Esophagus squamous epithelium (tissue), 5 donors: ENCODE data around the gene PLCZ1. TPM values are rescaled to one million over a fixed set of nuclear protein-coding genes. Genes with fewer than 3 reads are reported as not detected.
"Not testable (repeated sequence)": the region's sequence is repeated elsewhere in the genome, so short reads cannot be mapped to it uniquely, and the experiment has no call there.

Experiments used
- DNase-seq: peaks from one replicate; lab custom pipeline; 2025; lab: John Stamatoyannopoulos, UW
- H3K27ac ChIP-seq, 4 donors: fragments of 200-600 bp; sonication (generic); one replicate each; pipeline ENCODE4 v1.5.1; 2016 to 2019; ENCODE audit warnings: mild to moderate bottlenecking in 1 of 4
- H3K27me3 ChIP-seq, 4 donors: fragments of 200-600 bp; sonication (generic); 1 replicate in 3 of 4; 2 replicates in 1 of 4; pipeline versions ENCODE4 v1.5.1 to v1.6.0; 2017 to 2021; ENCODE audit warnings: antibody characterized with exemption in 1 of 4
- H3K36me3 ChIP-seq, 3 donors: fragments of 200-600 bp; sonication (generic); one replicate each; pipeline ENCODE4 v1.5.1; 2016 to 2019
- H3K4me1 ChIP-seq, 3 donors: fragments of 200-600 bp; sonication (generic); one replicate each; pipeline ENCODE4 v1.5.1; 2017 to 2019
- H3K4me3 ChIP-seq, 4 donors: fragments of 200-600 bp; sonication (generic); 1 replicate in 3 of 4; 2 replicates in 1 of 4; pipeline ENCODE4 v1.5.1; 2016 to 2019; ENCODE audit warnings: mild to moderate bottlenecking in 2 of 4, moderate library complexity in 1 of 4
- H3K9me3 ChIP-seq, 3 donors: fragments of 200-600 bp; sonication (generic); one replicate each; pipeline ENCODE4 v1.5.1; 2016 to 2019
- CTCF ChIP-seq, 6 experiments: fragments of 450-650 bp in 4 of 6; fragments of 200-600 bp in 2 of 6; sonication (generic) in 2 of 6; IDR thresholded peaks; one replicate each; pipeline ENCODE4 v1.5.1; 2016 to 2019; ENCODE audit warnings: antibody characterized with exemption in 6 of 6, mild to moderate bottlenecking in 4 of 6, moderate library complexity in 4 of 6
- POLR2A ChIP-seq, 4 donors: fragments of 450-650 bp; IDR thresholded peaks; one replicate each; pipeline ENCODE4 v1.6.1; 2017; ENCODE audit warnings: antibody characterized with exemption in 4 of 4, mild to moderate bottlenecking in 4 of 4, moderate library complexity in 3 of 4
- WGBS, 2 donors: methylation state at CpG; one replicate each; pipeline ENCODE4 v1.1.5; 2018; 5-methylcytosine and 5-hydroxymethylcytosine counted together
- intact Hi-C: fragments of 100-400 bp; cut with DNase I; formaldehyde crosslinking; loops from one replicate; pipeline ENCODE4 v1.15.0; 2022
- total RNA-seq, 4 donors: library from RNA; depleted of rRNA; stranded (reverse); fragments of >200 nt; gene quantifications; one replicate each; pipeline ENCODE4 v1.1.0, GENCODE V29; 2016
- donor health status: DM: yes; HTN: yes; CAD: no.

PLCZ1 gene
- total RNA-seq, 4 donors from 2014 or later: not detected

DNA sequence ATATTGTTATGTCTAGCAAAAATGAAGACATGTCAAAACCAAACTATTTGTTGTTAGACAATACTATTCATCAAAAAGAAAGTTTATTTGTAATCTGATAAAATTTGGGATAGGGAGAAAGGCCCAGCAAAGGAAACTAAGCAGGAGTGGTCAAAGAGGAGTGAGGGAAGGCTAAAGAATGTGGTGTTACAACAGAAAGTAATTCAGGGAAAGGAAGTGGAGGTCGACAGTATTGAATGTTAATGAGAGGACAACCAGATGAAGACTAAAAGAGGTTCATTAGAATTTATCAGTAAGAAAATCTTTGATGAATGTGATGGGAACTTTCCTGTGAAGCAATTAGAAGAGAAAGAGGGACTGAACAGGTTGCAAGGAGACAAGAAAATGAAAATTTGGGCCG, 33.9 kb downstream of the PLCZ1 start:
- H3K4me3 ChIP-seq: no peak overlapping the region
- H3K4me1 ChIP-seq: no peaks in the 10 kb centered on the region
- H3K36me3 ChIP-seq: no peaks in the 10 kb centered on the region
- H3K27ac ChIP-seq: no peak overlapping the region
- H3K9me3 ChIP-seq: no peaks in the 10 kb centered on the region
- H3K27me3 ChIP-seq: no peaks in the 10 kb centered on the region
- intact Hi-C loops: no loop called here
- TF ChIP-seq POLR2A (IDR thresholded peaks at IDR 0.05) (no peak), CTCF (IDR thresholded peaks at IDR 0.05) (no peak)
- 62 to 75% methylated on average over 2 of the region's 2 CpGs for WGBS, 2 donors
- DNase-seq: no peak

- no peaks in the 10 kb centered on the region for H3K4me1 ChIP-seq
- no peak for DNase-seq
- intact Hi-C loops: no loop called here
- no peaks in the 10 kb centered on the region for H3K36me3 ChIP-seq
- 45 to 58% methylated on average over 2 of the region's 2 CpGs for WGBS, 2 donors
- no peak overlapping the region for H3K27ac ChIP-seq
- no peak for TF ChIP-seq CTCF (IDR thresholded peaks at IDR 0.05)
- TF ChIP-seq POLR2A (IDR thresholded peaks at IDR 0.05): no peak
- no peaks in the 10 kb centered on the region for H3K27me3 ChIP-seq
- H3K9me3 ChIP-seq: no peaks in the 10 kb centered on the region
- no peak overlapping the region for H3K4me3 ChIP-seq
Measured at GRCh38 chr12:18703321-18703720, 34.5 kb downstream of the PLCZ1 start.

- no peaks in the 10 kb centered on the region for H3K9me3 ChIP-seq
- no peak overlapping the region for H3K27ac ChIP-seq
- H3K4me3 ChIP-seq: no peak overlapping the region
- no peaks in the 10 kb centered on the region for H3K4me1 ChIP-seq
- no peak for DNase-seq
- no peaks in the 10 kb centered on the region for H3K36me3 ChIP-seq
- H3K27me3 ChIP-seq: no peaks in the 10 kb centered on the region
- 69 to 71% methylated on average over 1 to 3 of the region's 3 CpGs for WGBS, 2 donors
- TF ChIP-seq CTCF (IDR thresholded peaks at IDR 0.05): no peak
- TF ChIP-seq POLR2A (IDR thresholded peaks at IDR 0.05): no peak
- intact Hi-C loops: no loop called here
Measured at GRCh38 chr12:18700271-18700670, 37.5 kb downstream of the PLCZ1 start.

DNA sequence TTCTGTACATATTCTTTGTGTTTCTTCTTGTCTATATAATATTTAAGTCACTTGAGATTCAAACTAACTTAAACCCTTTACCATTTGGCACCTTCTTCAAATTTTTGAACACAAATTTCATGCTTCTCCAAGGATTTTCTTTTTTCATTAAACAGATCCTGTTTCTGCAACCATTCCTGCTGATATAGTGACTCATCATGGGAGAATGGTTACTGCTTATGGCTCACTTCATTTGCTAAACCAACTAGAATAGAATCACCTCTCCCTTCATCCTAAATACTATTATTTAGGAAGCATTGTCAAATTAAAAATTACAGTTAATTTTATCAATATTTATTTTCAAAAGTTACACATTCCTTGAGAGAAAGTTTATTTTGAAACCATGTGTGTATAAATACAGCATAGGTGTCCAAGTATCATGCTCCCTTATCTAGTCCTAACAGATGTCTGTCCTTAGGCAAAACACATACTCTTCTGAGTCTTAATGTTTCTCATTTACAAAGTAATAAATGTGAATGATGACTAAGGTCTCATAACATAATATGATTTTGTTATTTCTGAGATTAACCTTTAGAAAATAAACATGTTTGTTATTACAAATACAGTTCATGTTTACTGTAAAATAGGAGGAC, 40.7 kb downstream of the PLCZ1 start:
- Histone ChIP-seq H3K27ac (no peak overlapping the region), H3K27me3 (no peaks in the 10 kb centered on the region), H3K9me3 (no peaks in the 10 kb centered on the region), H3K36me3 (no peaks in the 10 kb centered on the region), H3K4me3 (no peak overlapping the region), H3K4me1 (no peaks in the 10 kb centered on the region)
- DNase-seq: no peak
- intact Hi-C loops: no loop called here
- no peak for TF ChIP-seq CTCF (IDR thresholded peaks at IDR 0.05)
- TF ChIP-seq POLR2A (IDR thresholded peaks at IDR 0.05): no peak

DNA sequence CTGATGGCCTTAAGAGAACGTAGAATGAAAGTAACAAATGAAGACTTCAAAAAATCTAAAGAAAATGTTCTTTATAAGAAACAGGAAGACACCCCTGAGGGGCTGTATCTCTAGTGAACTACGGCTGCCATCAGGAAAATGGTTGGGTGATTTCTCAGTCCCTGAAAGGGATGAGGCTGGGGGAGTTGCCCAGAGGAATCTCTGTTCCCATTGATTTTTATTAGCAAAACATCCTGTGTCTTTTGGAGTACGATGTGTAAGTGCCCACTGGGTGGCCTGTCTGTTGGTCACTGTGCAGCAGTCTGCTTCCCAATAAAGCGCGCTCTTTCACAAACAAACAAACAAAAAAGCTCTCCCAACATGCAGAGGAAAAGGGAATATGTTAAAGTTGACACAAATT, 43.8 kb downstream of the PLCZ1 start:
- WGBS, 2 donors: 70 to 85% methylated on average over 3 to 5 of the region's 5 CpGs
- H3K9me3 ChIP-seq, intact Hi-C loops: not testable (repeated sequence)

DNA sequence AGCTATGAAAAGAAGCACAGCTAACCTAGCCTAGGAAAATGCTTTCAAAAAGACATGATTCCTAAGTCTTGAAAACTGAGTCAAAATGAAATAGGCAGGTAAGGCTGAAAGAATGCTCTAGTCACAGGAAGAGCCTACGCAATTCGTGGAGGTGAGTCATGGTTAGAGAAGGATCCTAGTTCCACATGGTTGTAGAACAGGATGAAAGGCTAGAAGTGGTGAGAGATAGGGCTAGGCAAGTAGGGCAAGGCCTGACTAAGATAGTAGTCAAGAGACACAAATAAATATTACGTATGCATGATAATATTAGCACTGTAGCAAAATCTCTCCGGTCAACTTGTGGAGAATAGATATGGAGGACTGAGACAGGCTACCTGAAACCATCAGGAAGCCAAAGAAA, 47.2 kb downstream of the PLCZ1 start:
- Histone ChIP-seq H3K27ac (peak overlapping the region in 2 of 4 donors; percentile 3 to 26), H3K4me3 (no peak overlapping the region), H3K9me3 (no peaks in the 10 kb centered on the region), H3K4me1 (no peaks in the 10 kb centered on the region), H3K36me3 (no peaks in the 10 kb centered on the region), H3K27me3 (no peaks in the 10 kb centered on the region)
- DNase-seq: no peak
- intact Hi-C loops: no loop called here
- no peak for TF ChIP-seq CTCF (IDR thresholded peaks at IDR 0.05)
- TF ChIP-seq POLR2A (IDR thresholded peaks at IDR 0.05): no peak
- WGBS, 2 donors: 30 to 64% methylated on average over 4 of the region's 4 CpGs

More for the DNA sequence above, 43.8 kb downstream of the PLCZ1 start:
- H3K4me1 ChIP-seq, H3K27ac ChIP-seq, H3K36me3 ChIP-seq, DNase-seq, H3K27me3 ChIP-seq, H3K4me3 ChIP-seq: not testable (repeated sequence)
